HCT116 (cell line): ENCODE data around the gene TAS2R30. TPM values are rescaled to one million over a fixed set of nuclear protein-coding genes. Genes with fewer than 3 reads are reported as not detected.

Experiments
- ATAC-seq: fragments of 200-7000 bp; cut with Tn5 transposase; 2 replicates; pipeline ENCODE4 v1.9.1; 2020; ENCODE audit warnings: mild to moderate bottlenecking, moderate library complexity
- BruUV-seq: library from RNA; stranded (reverse); fragments of 400-500 nt; replicated peaks from 2 replicates; lab custom pipeline; 2021; lab: Mats Ljungman, UMichigan
- CTCF ChIA-PET: fragments of 300-600 bp; sonication (Branson Sonifier 250); formaldehyde crosslinking; loops from one replicate; lab custom pipeline; 2021; ENCODE audit warnings: antibody characterized with exemption; lab: Charles Lee
- POLR2A ChIA-PET: fragments of 300-600, 350-600 bp; sonication (Branson Sonifier 250); formaldehyde crosslinking; loops from one replicate; lab custom pipeline; 2021; ENCODE audit warnings: antibody characterized with exemption; lab: Charles Lee
- RAD21 ChIA-PET, 2 experiments: fragments of 300-600 bp; sonication (Branson Sonifier 250); formaldehyde crosslinking; loops; one replicate each; lab custom pipeline; 2023; ENCODE audit warnings: low total read pairs in 2 of 2; ENCODE audit not compliant: uncharacterized antibody in 2 of 2, unreplicated experiment in 2 of 2, low non-redundant PET in 1 of 2; lab: Charles Lee
- DNase-seq: peaks from one replicate; pipeline ENCODE4 v3.0.0-alpha.2; 2010; ENCODE audit warnings: low read depth, low spot score
- H2AFZ ChIP-seq: fragments of 200-600 bp; shearing (Covaris generic), sonication (generic); 2 replicates; pipeline ENCODE4 v1.6.1; 2017; ENCODE audit warnings: low read depth, mixed run types, mixed read lengths, antibody characterized with exemption, low read length; ENCODE audit not compliant: poor library complexity, severe bottlenecking
- H3K27ac ChIP-seq: 2 replicates; pipeline ENCODE4 v1.5.1; 2012; ENCODE audit warnings: low read depth, low read length
- H3K27me3 ChIP-seq: fragments of 200-600 bp; sonication (generic); 2 replicates; pipeline ENCODE4 v1.6.1; 2016; ENCODE audit warnings: mixed run types, low read length, mixed read lengths; ENCODE audit not compliant: insufficient read depth
- H3K36me3 ChIP-seq, 2 experiments: fragments of 200-500 bp in 1 of 2; fragments of 200-600 bp in 1 of 2; sonication (Bioruptor generic) in 1 of 2; sonication (generic) in 1 of 2; 2 replicates each; pipeline versions ENCODE4 v1.5.1 to v1.6.1; 2014 to 2016; ENCODE audit warnings: low read length in 2 of 2, inconsistent platforms in 1 of 2, mixed read lengths in 1 of 2, mixed run types in 1 of 2; ENCODE audit not compliant: insufficient read depth in 2 of 2, control insufficient read depth in 1 of 2
- H3K4me1 ChIP-seq, 2 experiments: fragments of 200-600 bp in 1 of 2; sonication (generic) in 1 of 2; 2 replicates each; pipeline versions ENCODE4 v1.5.1 to v1.6.1; 2012 to 2017; ENCODE audit warnings: low read length in 2 of 2, inconsistent platforms in 1 of 2, mild to moderate bottlenecking in 1 of 2, mixed read lengths in 1 of 2, mixed run types in 1 of 2, moderate library complexity in 1 of 2; ENCODE audit not compliant: insufficient read depth in 2 of 2, control insufficient read depth in 1 of 2
- H3K4me2 ChIP-seq: fragments of 200-600 bp; sonication (generic); 2 replicates; pipeline ENCODE4 v1.6.1; 2017; ENCODE audit warnings: mixed run types, low read length, mixed read lengths
- H3K4me3 ChIP-seq, 2 experiments: fragments of 200-600 bp in 1 of 2; sonication (generic) in 1 of 2; replicated peaks in 1 of 2; 2 replicates each; pipeline ENCODE4 v1.5.1; 2011 to 2016; ENCODE audit warnings: low read length in 2 of 2, control low read depth in 1 of 2, low read depth in 1 of 2, mild to moderate bottlenecking in 1 of 2, mixed read lengths in 1 of 2, mixed run types in 1 of 2
- H3K79me2 ChIP-seq: fragments of 200-600 bp; sonication (generic); 2 replicates; pipeline ENCODE4 v1.6.1; 2017; ENCODE audit warnings: mild to moderate bottlenecking, mixed run types, low read length, moderate library complexity, mixed read lengths; ENCODE audit not compliant: insufficient read depth
- H3K9ac ChIP-seq: fragments of 200-600 bp; sonication (generic); 2 replicates; pipeline ENCODE4 v1.6.1; 2016; ENCODE audit warnings: low read length, mixed read lengths
- H3K9me2 ChIP-seq: fragments of 200-600 bp; sonication (generic), shearing (Covaris generic); 2 replicates; pipeline ENCODE4 v1.6.1; 2017; ENCODE audit warnings: mixed run types, mild to moderate bottlenecking, moderate library complexity; ENCODE audit not compliant: insufficient read depth
- H3K9me3 ChIP-seq, 2 experiments: fragments of 200-500 bp in 1 of 2; fragments of 200-600 bp in 1 of 2; sonication (Bioruptor generic) in 1 of 2; sonication (generic) in 1 of 2; 2 replicates each; pipeline ENCODE4 v1.6.1; 2014 to 2017; ENCODE audit warnings: low read length in 2 of 2, mixed read lengths in 2 of 2, inconsistent platforms in 1 of 2, low read depth in 1 of 2, mild to moderate bottlenecking in 1 of 2, mixed run types in 1 of 2, moderate library complexity in 1 of 2; ENCODE audit not compliant: control insufficient read depth in 1 of 2, insufficient read depth in 1 of 2
- H4K20me1 ChIP-seq: fragments of 200-600 bp; sonication (generic), shearing (Covaris generic); 2 replicates; pipeline ENCODE4 v1.6.1; 2017; ENCODE audit warnings: mixed run types, mild to moderate bottlenecking, moderate library complexity; ENCODE audit not compliant: insufficient read depth
- CBX3 ChIP-seq: IDR thresholded peaks from 2 replicates; pipeline ENCODE4 v1.6.1; 2012; ENCODE audit warnings: low read depth
- EGR1 ChIP-seq: IDR thresholded peaks from 2 replicates; pipeline ENCODE4 v1.6.1; 2012; ENCODE audit warnings: low read depth
- ELF1 ChIP-seq: IDR thresholded peaks from 2 replicates; pipeline ENCODE4 v1.6.1; 2012; ENCODE audit warnings: low read depth, borderline replicate concordance
- EZH2 ChIP-seq: fragments of 200-600 bp; sonication (generic); IDR thresholded peaks from 2 replicates; pipeline ENCODE4 v1.6.1; 2017; ENCODE audit warnings: antibody characterized with exemption, mixed run types
- FOSL1 ChIP-seq: IDR thresholded peaks from 2 replicates; pipeline ENCODE4 v1.6.1; 2012; ENCODE audit warnings: low read depth
- JUND ChIP-seq: IDR thresholded peaks from 2 replicates; pipeline ENCODE4 v1.6.1; 2012
- POLR2A ChIP-seq: IDR thresholded peaks from 2 replicates; pipeline ENCODE4 v1.7.0; 2011; ENCODE audit warnings: borderline replicate concordance; ENCODE audit not compliant: insufficient read depth, insufficient read length; ENCODE audit errors: extremely low read depth
- REST ChIP-seq: IDR thresholded peaks from 2 replicates; pipeline ENCODE4 v1.6.1; 2012; ENCODE audit warnings: low read depth
- SIN3A ChIP-seq: IDR thresholded peaks from 2 replicates; pipeline ENCODE4 v1.6.1; 2012; ENCODE audit warnings: low read depth
- SRF ChIP-seq: IDR thresholded peaks from 2 replicates; pipeline ENCODE4 v1.6.1; 2012; ENCODE audit warnings: low read depth
- TCF7L2 ChIP-seq: IDR thresholded peaks from 2 replicates; pipeline ENCODE4 v1.7.0; 2011; ENCODE audit warnings: borderline replicate concordance, inconsistent platforms; ENCODE audit not compliant: insufficient read depth, insufficient read length; ENCODE audit errors: extremely low read depth
- ZFX ChIP-seq: fragments of 450-650 bp; IDR thresholded peaks from 2 replicates; pipeline ENCODE4 v1.6.1; 2017
- intact Hi-C: fragments of 100-400 bp; cut with micrococcal nuclease; formaldehyde crosslinking; loops from 2 replicates; pipeline ENCODE4 v1.10.0; 2022
- total RNA-seq: library from RNA; stranded (reverse); gene quantifications from one replicate; pipeline ENCODE4 v1.2.1, GENCODE V29; 2021; ENCODE audit not compliant: unreplicated experiment
- TF ChIP-seq, protein P1 (sequence below): IDR thresholded peaks from 2 replicates; pipeline ENCODE4 v1.6.1; 2011; ENCODE audit warnings: mild to moderate bottlenecking, low read length, moderate library complexity; ENCODE audit not compliant: insufficient replicate concordance; ENCODE audit errors: extremely low read depth
- TF ChIP-seq, protein P2 (sequence below): IDR thresholded peaks from 2 replicates; pipeline ENCODE4 v1.6.1; 2012
- TF ChIP-seq, protein P3 (sequence below), 3 experiments: fragments of 200-600 bp in 1 of 3; sonication (generic) in 1 of 3; IDR thresholded peaks in 2 of 3; conservative IDR thresholded peaks in 1 of 3; 2 replicates each; pipeline ENCODE4 v1.5.1; 2012 to 2017; ENCODE audit warnings: low read depth in 2 of 3, low read length in 2 of 3, antibody characterized with exemption in 1 of 3, borderline replicate concordance in 1 of 3, control low read depth in 1 of 3, mild to moderate bottlenecking in 1 of 3, mixed read lengths in 1 of 3, mixed run types in 1 of 3, moderate library complexity in 1 of 3; ENCODE audit not compliant: insufficient read depth in 1 of 3

TAS2R30 gene
- total RNA-seq, 1 experiment from 2014 or later = 1.5 TPM

DNA sequence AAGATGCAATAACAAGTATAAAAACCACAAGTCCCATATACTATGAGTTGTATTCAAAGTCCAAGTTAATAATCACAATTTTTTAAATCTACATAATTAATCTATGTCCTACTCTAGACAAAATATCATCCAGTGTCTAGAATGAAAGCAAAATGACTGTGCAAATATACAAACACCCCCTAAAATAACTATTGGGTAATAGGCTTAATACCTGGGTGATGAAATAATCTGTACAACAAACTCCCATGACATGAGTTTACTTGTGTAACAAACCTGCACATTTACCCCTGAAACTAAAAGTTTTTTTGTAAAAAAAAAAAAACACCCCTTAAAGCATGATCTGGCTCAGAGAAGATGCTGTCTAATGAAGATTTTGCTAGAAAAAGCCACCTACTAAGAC is 48.1 kb upstream of the TAS2R30 start:
- no peaks in the 10 kb centered on the region for H3K79me2 ChIP-seq
- TF ChIP-seq, protein P1, sequence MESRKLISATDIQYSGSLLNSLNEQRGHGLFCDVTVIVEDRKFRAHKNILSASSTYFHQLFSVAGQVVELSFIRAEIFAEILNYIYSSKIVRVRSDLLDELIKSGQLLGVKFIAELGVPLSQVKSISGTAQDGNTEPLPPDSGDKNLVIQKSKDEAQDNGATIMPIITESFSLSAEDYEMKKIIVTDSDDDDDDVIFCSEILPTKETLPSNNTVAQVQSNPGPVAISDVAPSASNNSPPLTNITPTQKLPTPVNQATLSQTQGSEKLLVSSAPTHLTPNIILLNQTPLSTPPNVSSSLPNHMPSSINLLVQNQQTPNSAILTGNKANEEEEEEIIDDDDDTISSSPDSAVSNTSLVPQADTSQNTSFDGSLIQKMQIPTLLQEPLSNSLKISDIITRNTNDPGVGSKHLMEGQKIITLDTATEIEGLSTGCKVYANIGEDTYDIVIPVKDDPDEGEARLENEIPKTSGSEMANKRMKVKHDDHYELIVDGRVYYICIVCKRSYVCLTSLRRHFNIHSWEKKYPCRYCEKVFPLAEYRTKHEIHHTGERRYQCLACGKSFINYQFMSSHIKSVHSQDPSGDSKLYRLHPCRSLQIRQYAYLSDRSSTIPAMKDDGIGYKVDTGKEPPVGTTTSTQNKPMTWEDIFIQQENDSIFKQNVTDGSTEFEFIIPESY = no peak
- TF ChIP-seq POLR2A = no peak
- TF ChIP-seq, protein P2, sequence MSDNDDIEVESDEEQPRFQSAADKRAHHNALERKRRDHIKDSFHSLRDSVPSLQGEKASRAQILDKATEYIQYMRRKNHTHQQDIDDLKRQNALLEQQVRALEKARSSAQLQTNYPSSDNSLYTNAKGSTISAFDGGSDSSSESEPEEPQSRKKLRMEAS = no peak
- no peak for TF ChIP-seq FOSL1
- TF ChIP-seq, protein P3, sequence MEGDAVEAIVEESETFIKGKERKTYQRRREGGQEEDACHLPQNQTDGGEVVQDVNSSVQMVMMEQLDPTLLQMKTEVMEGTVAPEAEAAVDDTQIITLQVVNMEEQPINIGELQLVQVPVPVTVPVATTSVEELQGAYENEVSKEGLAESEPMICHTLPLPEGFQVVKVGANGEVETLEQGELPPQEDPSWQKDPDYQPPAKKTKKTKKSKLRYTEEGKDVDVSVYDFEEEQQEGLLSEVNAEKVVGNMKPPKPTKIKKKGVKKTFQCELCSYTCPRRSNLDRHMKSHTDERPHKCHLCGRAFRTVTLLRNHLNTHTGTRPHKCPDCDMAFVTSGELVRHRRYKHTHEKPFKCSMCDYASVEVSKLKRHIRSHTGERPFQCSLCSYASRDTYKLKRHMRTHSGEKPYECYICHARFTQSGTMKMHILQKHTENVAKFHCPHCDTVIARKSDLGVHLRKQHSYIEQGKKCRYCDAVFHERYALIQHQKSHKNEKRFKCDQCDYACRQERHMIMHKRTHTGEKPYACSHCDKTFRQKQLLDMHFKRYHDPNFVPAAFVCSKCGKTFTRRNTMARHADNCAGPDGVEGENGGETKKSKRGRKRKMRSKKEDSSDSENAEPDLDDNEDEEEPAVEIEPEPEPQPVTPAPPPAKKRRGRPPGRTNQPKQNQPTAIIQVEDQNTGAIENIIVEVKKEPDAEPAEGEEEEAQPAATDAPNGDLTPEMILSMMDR (IDR thresholded peaks at IDR 0.05 in 2 of 3, conservative IDR thresholded peaks at IDR 0.05 in 1 of 3; ENCODE audit: borderline replicate concordance in 1 of 3, insufficient read depth in 1 of 3, low read depth in 2 of 3, low read length in 2 of 3) = no peak
- TF ChIP-seq JUND = no peak
- no peak for TF ChIP-seq EGR1
- no peak for TF ChIP-seq REST
- no peak for TF ChIP-seq ZFX
- no peak for TF ChIP-seq ELF1
- no peak for TF ChIP-seq TCF7L2
- TF ChIP-seq EZH2 = no peak
- no peak for TF ChIP-seq SIN3A
- TF ChIP-seq CBX3 = no peak
- TF ChIP-seq SRF = no peak
- no peaks in the 10 kb centered on the region for H3K4me1 ChIP-seq
- no TSS peak for BruUV-seq
- no peaks in the 10 kb centered on the region for H3K9me3 ChIP-seq
- no peak overlapping the region for H3K9ac ChIP-seq
- intact Hi-C loops = no loop called here
- no peaks in the 10 kb centered on the region for H3K9me2 ChIP-seq
- ChIA-PET RAD21 (no interaction called here), POLR2A (no interaction called here), CTCF (no interaction called here)
- DNase-seq = no peak
- no peaks in the 10 kb centered on the region for H3K27me3 ChIP-seq
- H4K20me1 ChIP-seq = no peaks in the 10 kb centered on the region
- no peak overlapping the region for H3K4me2 ChIP-seq
- no peak overlapping the region for H3K27ac ChIP-seq
- no peak for ATAC-seq
- no peaks in the 10 kb centered on the region for H3K36me3 ChIP-seq
- H3K4me3 ChIP-seq = no peak overlapping the region
- no peak overlapping the region for H2AFZ ChIP-seq
